HL-60 (cell line): Measurements from ENCODE around the gene ZNF81.
A peak's percentile ranks its signal among the peaks of the same experiment; 100 is the strongest.

Experiments
- DNase-seq, 2 experiments: peaks; one replicate each; pipeline ENCODE4 v3.0.0-alpha.2; 2010 to 2020; ENCODE audit warnings: low read depth in 1 of 2, low spot score in 1 of 2
- H3K27ac ChIP-seq: fragments of 250-450 bp; sonication (Bioruptor Pico); replicated peaks from 2 replicates; pipeline ENCODE4 v1.5.1; 2020; ENCODE audit warnings: mild to moderate bottlenecking, moderate library complexity
- H3K27me3 ChIP-seq: fragments of 250-450 bp; sonication (Bioruptor Pico); 2 replicates; pipeline ENCODE4 v1.5.1; 2021; ENCODE audit warnings: mild to moderate bottlenecking, moderate library complexity; ENCODE audit not compliant: insufficient read depth, poor library complexity, severe bottlenecking
- H3K4me3 ChIP-seq: replicated peaks from 2 replicates; pipeline ENCODE4 v1.5.1; 2011; ENCODE audit warnings: mild to moderate bottlenecking, control low read depth, low read length; ENCODE audit not compliant: insufficient read depth
- GABPA ChIP-seq: IDR thresholded peaks from 2 replicates; pipeline ENCODE4 v1.6.1; 2012; ENCODE audit warnings: low read depth
- POLR2AphosphoS5 ChIP-seq: IDR thresholded peaks from 2 replicates; pipeline ENCODE4 v1.6.1; 2012; ENCODE audit warnings: low read depth
- SPI1 ChIP-seq: IDR thresholded peaks from 2 replicates; pipeline ENCODE4 v1.6.1; 2012; ENCODE audit warnings: low read depth, mild to moderate bottlenecking, borderline replicate concordance
- TF ChIP-seq, protein P1 (sequence below): IDR thresholded peaks from one replicate; pipeline ENCODE4 v1.5.1; 2011; ENCODE audit warnings: low read length, control low read depth, inconsistent platforms; ENCODE audit not compliant: insufficient read depth
- TF ChIP-seq, protein P2 (sequence below): IDR thresholded peaks from 2 replicates; pipeline ENCODE4 v1.6.1; 2012; ENCODE audit warnings: low read depth; ENCODE audit not compliant: insufficient replicate concordance

The ZNF81 gene

DNA sequence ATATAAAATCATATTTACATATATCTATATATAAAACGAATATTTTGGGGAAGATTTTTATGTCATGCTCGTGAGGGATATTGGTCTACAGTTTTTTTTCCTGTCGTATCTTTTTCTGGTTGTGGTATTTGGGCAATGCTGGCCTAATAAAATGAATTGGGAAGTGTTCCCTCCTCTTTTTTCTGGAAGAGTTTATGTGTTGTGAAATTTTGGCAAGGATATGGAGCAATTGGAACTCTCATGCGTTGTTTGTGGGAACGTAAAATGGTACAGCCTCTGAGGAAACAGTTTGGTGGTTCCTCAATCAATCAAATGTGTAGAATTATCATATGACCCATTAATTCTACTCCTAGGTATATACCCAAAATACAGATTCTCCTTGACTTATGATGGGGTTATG lies 97.2 kb downstream of the ZNF81 start:
- Histone ChIP-seq H3K27me3 (no peaks in the 10 kb centered on the region), H3K4me3 (no peak overlapping the region), H3K27ac (no peak overlapping the region)
- TF ChIP-seq POLR2AphosphoS5, result no peak
- no peak for TF ChIP-seq GABPA
- TF ChIP-seq, protein P1, sequence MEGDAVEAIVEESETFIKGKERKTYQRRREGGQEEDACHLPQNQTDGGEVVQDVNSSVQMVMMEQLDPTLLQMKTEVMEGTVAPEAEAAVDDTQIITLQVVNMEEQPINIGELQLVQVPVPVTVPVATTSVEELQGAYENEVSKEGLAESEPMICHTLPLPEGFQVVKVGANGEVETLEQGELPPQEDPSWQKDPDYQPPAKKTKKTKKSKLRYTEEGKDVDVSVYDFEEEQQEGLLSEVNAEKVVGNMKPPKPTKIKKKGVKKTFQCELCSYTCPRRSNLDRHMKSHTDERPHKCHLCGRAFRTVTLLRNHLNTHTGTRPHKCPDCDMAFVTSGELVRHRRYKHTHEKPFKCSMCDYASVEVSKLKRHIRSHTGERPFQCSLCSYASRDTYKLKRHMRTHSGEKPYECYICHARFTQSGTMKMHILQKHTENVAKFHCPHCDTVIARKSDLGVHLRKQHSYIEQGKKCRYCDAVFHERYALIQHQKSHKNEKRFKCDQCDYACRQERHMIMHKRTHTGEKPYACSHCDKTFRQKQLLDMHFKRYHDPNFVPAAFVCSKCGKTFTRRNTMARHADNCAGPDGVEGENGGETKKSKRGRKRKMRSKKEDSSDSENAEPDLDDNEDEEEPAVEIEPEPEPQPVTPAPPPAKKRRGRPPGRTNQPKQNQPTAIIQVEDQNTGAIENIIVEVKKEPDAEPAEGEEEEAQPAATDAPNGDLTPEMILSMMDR, result no peak
- TF ChIP-seq, protein P2, sequence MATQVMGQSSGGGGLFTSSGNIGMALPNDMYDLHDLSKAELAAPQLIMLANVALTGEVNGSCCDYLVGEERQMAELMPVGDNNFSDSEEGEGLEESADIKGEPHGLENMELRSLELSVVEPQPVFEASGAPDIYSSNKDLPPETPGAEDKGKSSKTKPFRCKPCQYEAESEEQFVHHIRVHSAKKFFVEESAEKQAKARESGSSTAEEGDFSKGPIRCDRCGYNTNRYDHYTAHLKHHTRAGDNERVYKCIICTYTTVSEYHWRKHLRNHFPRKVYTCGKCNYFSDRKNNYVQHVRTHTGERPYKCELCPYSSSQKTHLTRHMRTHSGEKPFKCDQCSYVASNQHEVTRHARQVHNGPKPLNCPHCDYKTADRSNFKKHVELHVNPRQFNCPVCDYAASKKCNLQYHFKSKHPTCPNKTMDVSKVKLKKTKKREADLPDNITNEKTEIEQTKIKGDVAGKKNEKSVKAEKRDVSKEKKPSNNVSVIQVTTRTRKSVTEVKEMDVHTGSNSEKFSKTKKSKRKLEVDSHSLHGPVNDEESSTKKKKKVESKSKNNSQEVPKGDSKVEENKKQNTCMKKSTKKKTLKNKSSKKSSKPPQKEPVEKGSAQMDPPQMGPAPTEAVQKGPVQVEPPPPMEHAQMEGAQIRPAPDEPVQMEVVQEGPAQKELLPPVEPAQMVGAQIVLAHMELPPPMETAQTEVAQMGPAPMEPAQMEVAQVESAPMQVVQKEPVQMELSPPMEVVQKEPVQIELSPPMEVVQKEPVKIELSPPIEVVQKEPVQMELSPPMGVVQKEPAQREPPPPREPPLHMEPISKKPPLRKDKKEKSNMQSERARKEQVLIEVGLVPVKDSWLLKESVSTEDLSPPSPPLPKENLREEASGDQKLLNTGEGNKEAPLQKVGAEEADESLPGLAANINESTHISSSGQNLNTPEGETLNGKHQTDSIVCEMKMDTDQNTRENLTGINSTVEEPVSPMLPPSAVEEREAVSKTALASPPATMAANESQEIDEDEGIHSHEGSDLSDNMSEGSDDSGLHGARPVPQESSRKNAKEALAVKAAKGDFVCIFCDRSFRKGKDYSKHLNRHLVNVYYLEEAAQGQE, result no peak
- TF ChIP-seq SPI1, result no peak
- DNase-seq, result no peak

DNA sequence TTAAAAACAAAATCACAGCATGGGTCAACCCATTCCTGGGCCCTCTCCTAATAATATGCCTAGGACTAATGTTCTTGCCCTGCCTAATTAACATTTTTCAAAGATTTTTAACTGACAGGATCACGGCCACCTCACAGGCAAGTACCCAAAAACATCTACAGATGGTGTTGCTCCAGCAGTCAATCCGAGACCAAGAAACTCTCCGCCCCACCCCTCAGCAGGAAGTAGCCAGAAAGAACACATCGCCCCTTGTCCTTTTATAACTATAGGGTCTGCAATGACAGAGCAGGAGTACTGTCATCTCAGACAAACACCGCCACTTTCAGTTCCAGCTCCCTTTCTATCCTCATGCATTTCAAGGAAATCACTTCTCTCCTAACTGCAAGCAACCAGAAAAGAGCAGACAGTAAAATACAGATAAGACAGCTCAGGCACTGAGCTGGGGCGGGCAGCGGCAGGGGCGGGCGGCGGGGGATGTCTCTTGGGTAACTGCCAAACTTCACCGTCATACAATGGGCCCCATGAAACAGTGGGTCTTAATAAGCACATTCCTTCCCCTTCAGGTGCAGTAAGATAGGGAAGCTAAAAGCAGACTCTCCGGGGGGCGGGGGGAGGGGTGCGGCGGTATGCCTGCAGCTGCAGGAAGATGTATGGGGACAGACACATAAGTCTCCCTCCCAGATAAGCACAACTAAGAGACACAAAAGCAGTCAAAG lies 99.7 kb downstream of the ZNF81 start:
- TF ChIP-seq, protein P1, result no peak
- TF ChIP-seq POLR2AphosphoS5 (no peak), GABPA (no peak), SPI1 (no peak)
- TF ChIP-seq, protein P2, result no peak
- no peak overlapping the region for H3K4me3 ChIP-seq
- H3K27ac ChIP-seq, result no peak overlapping the region
- DNase-seq, result peak in 1 of 2 experiments; percentile 13
- H3K27me3 ChIP-seq, result no peaks in the 10 kb centered on the region

DNA sequence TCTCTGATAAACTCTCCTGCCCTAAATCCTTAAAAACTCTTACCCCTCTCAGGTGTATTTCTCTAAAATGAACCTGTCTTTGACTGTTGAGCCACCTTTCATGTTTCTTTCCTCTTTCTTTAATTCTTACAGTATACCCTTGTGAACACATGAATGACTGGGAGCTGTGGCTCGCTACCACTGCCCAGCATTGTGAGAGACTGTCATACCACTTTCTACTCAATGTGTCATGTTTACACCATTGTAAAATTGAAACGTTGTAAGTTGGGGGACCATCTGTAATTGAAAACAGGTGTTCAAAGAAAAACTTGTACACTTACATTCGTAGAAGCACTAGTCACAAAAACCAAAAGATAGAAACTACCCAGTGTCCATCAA lies 100.2 kb downstream of the ZNF81 start:
- H3K27me3 ChIP-seq, result no peaks in the 10 kb centered on the region
- no peak for DNase-seq
- no peak overlapping the region for H3K4me3 ChIP-seq
- TF ChIP-seq, protein P2, result no peak
- no peak for TF ChIP-seq GABPA
- TF ChIP-seq, protein P1, result no peak
- TF ChIP-seq SPI1, result no peak
- TF ChIP-seq POLR2AphosphoS5, result no peak
- no peak overlapping the region for H3K27ac ChIP-seq
